ENCODE measurements around the gene ADAM11.
"Not testable (repeated sequence)": the region's sequence is repeated elsewhere in the genome, so short reads cannot be mapped to it uniquely, and the experiment has no call there.

Gene ADAM11

GRCh38 chr17:44758414-44759085 lies at the start of gene ADAM11:
TSS of gene ADAM11 (plus strand) at chr17:44758988. CDS start at chr17:44759200, 212 bp downstream.
- DNase-seq, result no peak

GRCh38 chr17:44719444-44719843 lies 39.3 kb upstream of the ADAM11 start:
- no peak for DNase-seq

GRCh38 chr17:44722254-44722653 lies 36.5 kb upstream of the ADAM11 start:
- no peak for DNase-seq

GRCh38 chr17:44726121-44726520 lies 32.7 kb upstream of the ADAM11 start:
- DNase-seq, result not testable (repeated sequence)

- DNase-seq, result no peak
These were observed 25.0 kb upstream of the ADAM11 start for GRCh38 chr17:44733753-44734152.

GRCh38 chr17:44734272-44734671 lies 24.5 kb upstream of the ADAM11 start:
- DNase-seq, result no peak

GRCh38 chr17:44736551-44737240 lies 22.1 kb upstream of the ADAM11 start:
- DNase-seq, result no peak

GRCh38 chr17:44738214-44738906 lies 20.4 kb upstream of the ADAM11 start:
- DNase-seq, result no peak

GRCh38 chr17:44741316-44741715 lies 17.5 kb upstream of the ADAM11 start:
- no peak for DNase-seq

- no peak for DNase-seq
These were observed 13.5 kb upstream of the ADAM11 start for GRCh38 chr17:44745301-44745700.

- DNase-seq, result not testable (repeated sequence)
These were observed 13.1 kb upstream of the ADAM11 start for GRCh38 chr17:44745738-44746137.

- no peak for DNase-seq
These were observed 11.2 kb upstream of the ADAM11 start for GRCh38 chr17:44747566-44747965.

- DNase-seq, result no peak
These were observed 9.5 kb upstream of the ADAM11 start for GRCh38 chr17:44749076-44749979.

GRCh38 chr17:44749980-44750318 lies 8.8 kb upstream of the ADAM11 start:
- no peak for DNase-seq

- DNase-seq, result no peak
These were observed 7.5 kb upstream of the ADAM11 start for GRCh38 chr17:44751331-44751730.

- DNase-seq, result no peak
These were observed 7.0 kb upstream of the ADAM11 start for GRCh38 chr17:44751806-44752205.

GRCh38 chr17:44752953-44753861 lies 5.6 kb upstream of the ADAM11 start:
- no peak for DNase-seq

- DNase-seq, result no peak
These were observed 4.5 kb upstream of the ADAM11 start for GRCh38 chr17:44754276-44754675.

GRCh38 chr17:44755180-44755579 lies 3.6 kb upstream of the ADAM11 start:
- DNase-seq, result not testable (repeated sequence)

- no peak for DNase-seq
These were observed 1.5 kb upstream of the ADAM11 start for GRCh38 chr17:44757045-44757917.

- DNase-seq, result no peak
These were observed 822 bp upstream of the ADAM11 start for GRCh38 chr17:44757918-44758413.

Data from activated T-cell treated with anti-CD3 and anti-CD28 coated beads for 4 hours (primary cell).